Tibial artery (tissue), 4 donors: ENCODE measurements around the gene IMMP2L.

Experiments
- DNase-seq, 2 donors: peaks; one replicate each; pipeline ENCODE4 v3.0.0-alpha.2; 2019
- H3K27ac ChIP-seq, 2 donors: fragments of 200-600 bp; sonication (generic) in 1 of 2; 1 replicate in 1 of 2; 2 replicates in 1 of 2; pipeline ENCODE4 v1.5.1; 2018 to 2019; ENCODE audit warnings: mild to moderate bottlenecking in 1 of 2
- H3K27me3 ChIP-seq, 2 donors: fragments of 200-600 bp; sonication (generic) in 1 of 2; one replicate each; pipeline versions ENCODE4 v1.5.1 to v1.6.0; 2016 to 2019
- H3K36me3 ChIP-seq, 3 donors: fragments of 200-600 bp; sonication (generic) in 2 of 3; one replicate each; pipeline ENCODE4 v1.5.1; 2016 to 2019; ENCODE audit warnings: mild to moderate bottlenecking in 2 of 3
- H3K4me1 ChIP-seq, 4 donors: fragments of 200-600 bp; sonication (generic) in 2 of 4; 1 replicate in 3 of 4; 2 replicates in 1 of 4; pipeline ENCODE4 v1.5.1; 2016 to 2019
- H3K4me3 ChIP-seq, 2 donors: fragments of 200-600 bp; sonication (generic) in 1 of 2; 1 replicate in 1 of 2; 2 replicates in 1 of 2; pipeline ENCODE4 v1.5.1; 2018 to 2019; ENCODE audit warnings: mild to moderate bottlenecking in 2 of 2
- H3K9me3 ChIP-seq, 3 donors: fragments of 200-600 bp; sonication (generic) in 1 of 3; one replicate each; pipeline ENCODE4 v1.5.1; 2016 to 2019
- intact Hi-C: fragments of 100-400 bp; cut with DNase I; formaldehyde crosslinking; loops from one replicate; pipeline ENCODE4 v1.15.0; 2023; ENCODE audit warnings: low total_unique reads
- TF ChIP-seq, protein P1 (sequence below), 2 experiments: fragments of 200-600 bp in 1 of 2; fragments of 450-650 bp in 1 of 2; IDR thresholded peaks; one replicate each; pipeline ENCODE4 v1.5.1; 2017 to 2019; ENCODE audit warnings: antibody characterized with exemption in 2 of 2, mild to moderate bottlenecking in 1 of 2, moderate library complexity in 1 of 2

Gene IMMP2L

DNA sequence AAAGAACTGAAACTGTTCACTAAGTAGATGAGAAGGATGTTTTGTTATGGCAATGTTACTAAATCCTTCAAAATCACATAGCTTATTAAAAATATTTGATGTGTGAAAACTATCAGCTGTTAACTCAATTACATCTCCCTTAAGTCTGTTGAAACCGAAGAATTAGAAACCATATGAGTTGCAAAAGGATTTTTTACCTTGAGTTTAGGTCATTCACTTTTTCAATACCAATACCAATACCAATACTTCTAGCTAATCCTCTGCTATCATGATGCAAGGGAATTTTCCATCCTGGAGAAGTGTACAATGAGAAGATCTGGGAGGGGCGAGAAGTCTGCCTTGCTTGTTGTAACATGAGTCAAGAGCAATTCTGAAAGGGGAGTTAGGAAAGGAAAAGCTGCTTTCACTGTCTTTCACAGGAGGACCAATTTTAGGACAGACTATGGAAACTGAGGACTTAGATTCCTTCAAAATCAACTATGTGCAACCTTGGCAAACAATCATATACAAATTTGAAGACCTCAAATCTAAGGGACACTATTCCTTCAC lies 199.7 kb downstream of the IMMP2L start:
- H3K4me3 ChIP-seq: no peak overlapping the region
- H3K4me1 ChIP-seq: peaks cover 0 to 37% (median 10%) of the 10 kb centered on the region in 4 donors
- no peaks in the 10 kb centered on the region for H3K27me3 ChIP-seq
- no peaks in the 10 kb centered on the region for H3K36me3 ChIP-seq
- H3K9me3 ChIP-seq: no peaks in the 10 kb centered on the region
- H3K27ac ChIP-seq: no peak overlapping the region
- TF ChIP-seq, protein P1, sequence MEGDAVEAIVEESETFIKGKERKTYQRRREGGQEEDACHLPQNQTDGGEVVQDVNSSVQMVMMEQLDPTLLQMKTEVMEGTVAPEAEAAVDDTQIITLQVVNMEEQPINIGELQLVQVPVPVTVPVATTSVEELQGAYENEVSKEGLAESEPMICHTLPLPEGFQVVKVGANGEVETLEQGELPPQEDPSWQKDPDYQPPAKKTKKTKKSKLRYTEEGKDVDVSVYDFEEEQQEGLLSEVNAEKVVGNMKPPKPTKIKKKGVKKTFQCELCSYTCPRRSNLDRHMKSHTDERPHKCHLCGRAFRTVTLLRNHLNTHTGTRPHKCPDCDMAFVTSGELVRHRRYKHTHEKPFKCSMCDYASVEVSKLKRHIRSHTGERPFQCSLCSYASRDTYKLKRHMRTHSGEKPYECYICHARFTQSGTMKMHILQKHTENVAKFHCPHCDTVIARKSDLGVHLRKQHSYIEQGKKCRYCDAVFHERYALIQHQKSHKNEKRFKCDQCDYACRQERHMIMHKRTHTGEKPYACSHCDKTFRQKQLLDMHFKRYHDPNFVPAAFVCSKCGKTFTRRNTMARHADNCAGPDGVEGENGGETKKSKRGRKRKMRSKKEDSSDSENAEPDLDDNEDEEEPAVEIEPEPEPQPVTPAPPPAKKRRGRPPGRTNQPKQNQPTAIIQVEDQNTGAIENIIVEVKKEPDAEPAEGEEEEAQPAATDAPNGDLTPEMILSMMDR (IDR thresholded peaks at IDR 0.05): no peak
- no peak for DNase-seq
- intact Hi-C loops: no loop called here

DNA sequence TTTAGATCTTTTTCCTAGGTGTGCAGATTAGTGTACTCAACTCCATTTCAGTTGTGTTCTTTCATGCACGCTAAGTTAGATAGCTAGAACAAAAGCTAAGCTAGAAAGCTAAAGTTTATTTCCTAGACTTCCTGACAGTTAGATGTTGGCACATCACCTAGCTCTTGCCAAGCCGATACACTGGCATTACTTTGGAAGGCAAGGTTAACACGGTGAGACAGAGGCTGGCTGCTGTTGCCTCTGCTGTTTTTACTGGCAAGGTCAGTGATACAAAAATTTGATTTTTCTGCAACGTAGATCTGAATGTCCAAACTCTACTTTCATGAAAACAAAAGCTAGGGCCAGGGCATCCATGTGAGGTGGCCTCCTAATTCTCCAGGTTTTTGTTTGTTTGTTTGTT lies 203.4 kb downstream of the IMMP2L start:
- H3K4me1 ChIP-seq: peaks cover 0 to 40% (median 10%) of the 10 kb centered on the region in 4 donors
- TF ChIP-seq, protein P1 (IDR thresholded peaks at IDR 0.05): no peak
- intact Hi-C loops: no loop called here
- no peak overlapping the region for H3K4me3 ChIP-seq
- H3K36me3 ChIP-seq: no peaks in the 10 kb centered on the region
- H3K27ac ChIP-seq: no peak overlapping the region
- no peak for DNase-seq
- no peaks in the 10 kb centered on the region for H3K9me3 ChIP-seq
- no peaks in the 10 kb centered on the region for H3K27me3 ChIP-seq

DNA sequence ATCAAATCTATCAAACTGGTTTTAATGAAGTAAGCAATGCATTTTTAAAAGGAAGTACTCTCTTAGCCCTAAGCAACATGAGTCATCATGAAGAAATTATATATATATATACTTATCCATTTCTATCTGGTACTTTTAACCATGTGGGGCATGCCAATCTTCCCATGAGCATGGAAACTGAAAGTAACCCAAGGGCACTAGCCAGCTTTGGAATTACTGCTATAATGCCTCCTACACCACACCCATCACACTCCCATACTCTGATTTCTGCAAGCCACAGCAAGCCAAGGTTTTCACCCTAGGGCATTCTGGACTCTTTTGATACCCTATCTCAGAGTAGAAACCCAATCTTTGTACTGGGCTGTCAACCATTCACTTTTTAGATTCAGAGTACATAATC lies 204.6 kb downstream of the IMMP2L start:
- Histone ChIP-seq H3K27me3 (no peaks in the 10 kb centered on the region), H3K4me3 (no peak overlapping the region), H3K4me1 (peaks cover 0 to 28% (median 4%) of the 10 kb centered on the region in 4 donors), H3K27ac (no peak overlapping the region), H3K36me3 (no peaks in the 10 kb centered on the region), H3K9me3 (no peaks in the 10 kb centered on the region)
- TF ChIP-seq, protein P1 (IDR thresholded peaks at IDR 0.05): no peak
- DNase-seq: no peak
- intact Hi-C loops: no loop called here

DNA sequence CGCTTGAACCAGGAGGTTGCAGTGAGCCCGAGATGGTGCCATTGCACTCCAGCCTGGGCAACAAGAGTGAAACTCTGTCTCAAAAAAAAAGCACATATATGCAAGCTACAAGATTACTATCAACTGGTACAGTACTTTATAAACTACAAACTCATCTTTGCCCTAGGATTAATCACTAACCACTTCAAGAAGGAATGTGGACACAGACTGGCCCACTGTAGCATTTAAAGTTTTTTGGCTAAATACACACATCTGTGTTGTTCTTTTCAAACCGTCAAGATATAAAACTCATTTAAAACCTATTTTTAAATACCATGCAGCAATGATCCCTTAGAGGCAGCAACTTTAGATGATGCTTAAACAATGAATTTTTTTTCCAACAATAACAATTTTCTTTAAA lies 205.4 kb downstream of the IMMP2L start:
- Histone ChIP-seq H3K27ac (no peak overlapping the region), H3K27me3 (no peaks in the 10 kb centered on the region), H3K4me3 (no peak overlapping the region), H3K36me3 (no peaks in the 10 kb centered on the region), H3K9me3 (no peaks in the 10 kb centered on the region), H3K4me1 (peaks cover 0 to 24% (median 4%) of the 10 kb centered on the region in 4 donors)
- intact Hi-C loops: no loop called here
- TF ChIP-seq, protein P1 (IDR thresholded peaks at IDR 0.05): no peak
- no peak for DNase-seq

DNA sequence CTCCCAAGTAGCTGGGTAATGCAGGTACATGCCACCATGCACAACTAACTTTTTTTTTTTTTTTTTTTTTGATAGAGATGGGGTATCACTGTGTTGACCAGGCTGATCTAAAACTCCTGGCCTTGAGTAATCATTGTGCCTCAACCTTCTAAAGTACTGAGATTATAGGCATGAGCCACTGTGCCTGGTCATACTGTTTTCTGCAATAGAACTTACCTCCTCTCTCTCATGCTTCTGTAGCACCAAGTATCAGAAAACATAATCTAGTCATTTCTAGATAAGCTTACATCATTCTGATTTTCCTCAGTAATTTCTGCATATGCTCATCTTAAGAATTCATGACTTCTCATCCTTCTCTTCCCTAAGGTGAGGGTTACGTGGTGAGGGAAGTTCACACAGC lies 210.0 kb downstream of the IMMP2L start:
- Histone ChIP-seq H3K27ac (no peak overlapping the region), H3K36me3 (no peaks in the 10 kb centered on the region), H3K27me3 (no peaks in the 10 kb centered on the region), H3K4me3 (no peak overlapping the region), H3K9me3 (no peaks in the 10 kb centered on the region), H3K4me1 (peaks cover 0 to 1% (median 0%) of the 10 kb centered on the region in 4 donors)
- intact Hi-C loops: no loop called here
- TF ChIP-seq, protein P1 (IDR thresholded peaks at IDR 0.05): no peak
- no peak for DNase-seq

DNA sequence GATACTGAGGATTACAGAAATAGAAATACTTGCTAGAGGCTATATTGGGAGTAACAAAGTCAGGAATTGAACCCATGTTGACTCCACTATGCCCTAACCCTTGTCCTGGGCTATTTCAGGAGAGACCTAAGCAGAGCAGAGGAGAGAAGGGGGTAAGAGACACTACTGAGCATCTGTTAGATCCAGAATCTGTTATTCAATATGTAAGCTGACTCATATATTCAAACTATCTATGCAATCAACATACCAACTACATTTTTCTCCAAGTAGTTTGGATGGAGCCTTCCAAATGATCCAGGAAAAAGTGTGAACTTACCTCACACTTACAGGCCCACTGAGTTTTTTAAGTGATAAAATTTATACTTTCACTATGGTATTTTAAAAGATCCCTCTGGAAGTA lies 216.1 kb downstream of the IMMP2L start:
- intact Hi-C loops: no loop called here
- H3K36me3 ChIP-seq: peaks cover 0 to 10% (median 0%) of the 10 kb centered on the region in 3 donors
- no peaks in the 10 kb centered on the region for H3K4me1 ChIP-seq
- no peak for DNase-seq
- H3K27ac ChIP-seq: no peak overlapping the region
- TF ChIP-seq, protein P1 (IDR thresholded peaks at IDR 0.05): no peak
- peaks cover 0 to 20% (median 9%) of the 10 kb centered on the region in 3 donors for H3K9me3 ChIP-seq
- H3K4me3 ChIP-seq: no peak overlapping the region
- no peaks in the 10 kb centered on the region for H3K27me3 ChIP-seq
